Activated effector memory CD4-positive, alpha-beta T cell treated with Interleukin-2 at 50 U/mL for 16 hours (primary cell): Measurements from ENCODE around the gene ZNF467.

Experiments used
- DNase-seq: peaks from one replicate; pipeline ENCODE4 v3.0.0-alpha.2; 2020

ZNF467 gene

GRCh38 chr7:149723795-149724495 lies 49.4 kb downstream of the ZNF467 start:
- no peak for DNase-seq

- DNase-seq, result no peak
Observed at GRCh38 chr7:149723082-149723767, 50.2 kb downstream of the ZNF467 start.

- DNase-seq, result no peak
Observed at GRCh38 chr7:149722356-149722957, 50.9 kb downstream of the ZNF467 start.

DNA sequence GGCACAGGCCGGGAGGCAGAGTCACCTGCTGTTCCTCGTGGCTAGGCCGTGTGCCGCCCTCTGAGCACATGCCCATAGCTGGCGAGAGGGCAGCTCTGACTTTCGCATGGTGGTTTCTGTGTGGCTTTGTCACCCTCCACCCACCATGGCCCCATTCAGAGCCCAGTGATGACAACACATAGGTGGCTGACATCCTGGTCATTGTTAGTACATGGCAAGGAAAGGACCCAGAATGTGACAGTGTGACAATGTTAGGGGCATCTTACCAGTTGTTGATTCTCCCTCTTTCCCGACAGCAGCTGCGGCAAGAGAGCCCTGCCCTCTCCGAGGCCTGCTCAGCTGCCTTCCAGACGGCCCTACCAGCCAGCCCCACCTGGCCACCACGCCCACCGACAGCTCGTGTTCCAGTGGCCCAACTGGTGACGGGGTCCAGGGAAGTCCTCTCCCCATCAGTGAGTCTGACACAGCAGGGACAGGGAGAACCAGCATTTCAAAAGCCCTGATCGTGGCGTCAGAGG lies 52.2 kb downstream of the ZNF467 start:
- DNase-seq, result no peak

DNA sequence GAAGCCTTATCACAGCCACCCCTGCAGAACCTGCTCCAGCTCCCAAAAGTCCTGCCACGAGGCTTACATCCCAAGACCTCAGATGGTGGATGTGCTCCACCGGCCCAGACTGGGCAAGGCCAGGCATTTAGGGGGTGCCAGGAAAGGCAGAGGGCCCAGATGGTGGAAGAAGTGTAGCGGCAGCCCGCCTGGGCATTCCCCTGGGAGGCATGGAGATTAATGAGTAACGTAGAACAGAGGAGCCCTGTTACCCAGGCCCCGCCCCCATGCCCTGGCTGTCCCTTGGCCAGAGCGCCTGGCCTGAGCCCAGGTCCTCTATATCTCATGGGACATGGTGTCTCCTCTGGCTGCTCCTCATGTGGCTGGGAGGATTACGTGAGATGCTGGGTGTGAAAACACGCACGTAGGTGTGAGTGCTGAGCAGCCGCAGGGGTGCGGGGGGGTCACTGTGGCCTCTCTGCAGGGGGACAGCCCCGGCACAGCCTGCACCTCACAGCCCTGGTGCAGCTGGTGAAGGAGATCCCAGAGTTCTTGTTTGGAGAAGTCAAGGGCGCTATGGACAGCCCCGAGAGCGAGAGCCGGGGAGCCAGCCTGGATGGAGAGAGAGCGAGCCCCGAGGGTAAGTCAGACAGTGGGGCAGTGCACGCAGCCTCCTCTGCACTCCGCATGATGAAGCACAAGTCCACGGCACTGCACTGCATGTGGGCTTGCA lies 52.9 kb downstream of the ZNF467 start:
- no peak for DNase-seq

DNA sequence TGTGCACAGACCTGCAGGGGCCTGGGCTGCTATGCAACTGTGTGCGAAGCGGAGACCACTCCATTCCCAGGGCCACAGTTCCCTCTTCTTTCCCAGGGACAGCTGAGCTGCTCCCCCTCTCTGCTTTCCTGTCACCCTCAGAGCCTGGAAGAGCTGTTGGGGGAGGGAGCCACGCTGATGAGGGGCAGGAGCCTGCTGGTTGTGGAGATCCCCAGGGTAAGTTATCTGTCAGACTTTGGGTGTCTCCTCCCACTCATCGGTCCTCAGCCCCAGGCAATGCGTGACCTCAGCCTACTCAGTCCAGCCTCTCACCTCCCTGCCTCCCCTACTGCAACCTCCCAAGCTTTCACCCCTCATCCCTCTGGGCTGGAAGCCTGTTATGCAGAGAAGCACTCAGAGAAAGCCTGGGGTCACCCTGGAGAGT lies 53.5 kb downstream of the ZNF467 start:
- DNase-seq, result no peak

DNA sequence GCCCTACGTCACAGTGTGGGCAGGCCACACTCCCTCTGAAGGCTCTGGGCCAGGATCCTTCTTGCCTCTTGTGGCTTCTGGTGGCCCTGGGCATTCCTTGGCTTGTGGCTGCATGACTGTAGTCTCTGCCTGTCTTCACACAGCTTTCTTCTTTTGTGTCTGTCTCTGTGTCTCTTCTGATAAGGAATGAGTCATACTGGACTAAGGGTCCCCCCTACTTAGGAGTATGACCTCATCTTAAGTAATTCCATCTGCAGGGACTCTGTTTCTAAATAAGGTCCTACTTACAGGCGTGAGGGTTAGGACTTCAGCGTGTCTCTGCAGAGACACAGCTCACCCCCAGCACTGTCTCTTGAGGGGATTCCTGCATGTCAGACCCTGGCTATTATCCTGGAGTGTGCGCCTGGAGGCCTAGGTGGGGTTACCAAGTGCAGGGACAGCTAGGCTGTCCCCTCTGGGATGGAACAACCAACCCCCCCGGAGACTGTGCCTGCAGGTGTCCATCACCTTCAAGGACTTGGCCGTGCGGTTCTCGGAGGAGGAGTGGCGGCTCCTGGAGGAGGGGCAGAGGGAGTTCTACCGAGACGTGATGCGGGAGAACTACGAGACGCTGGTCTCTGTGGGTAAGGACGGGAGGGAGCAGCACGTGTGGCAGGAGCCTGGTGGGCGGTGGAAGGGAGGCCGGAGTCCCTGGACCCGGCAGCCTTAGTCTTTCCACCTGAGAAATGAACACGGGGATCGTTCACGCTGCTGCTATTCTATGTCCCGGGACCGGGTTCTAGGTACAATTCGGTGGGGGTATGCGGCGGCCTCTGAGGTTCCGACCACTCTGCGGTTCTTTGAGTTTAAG lies 54.1 kb downstream of the ZNF467 start:
- no peak for DNase-seq

DNA sequence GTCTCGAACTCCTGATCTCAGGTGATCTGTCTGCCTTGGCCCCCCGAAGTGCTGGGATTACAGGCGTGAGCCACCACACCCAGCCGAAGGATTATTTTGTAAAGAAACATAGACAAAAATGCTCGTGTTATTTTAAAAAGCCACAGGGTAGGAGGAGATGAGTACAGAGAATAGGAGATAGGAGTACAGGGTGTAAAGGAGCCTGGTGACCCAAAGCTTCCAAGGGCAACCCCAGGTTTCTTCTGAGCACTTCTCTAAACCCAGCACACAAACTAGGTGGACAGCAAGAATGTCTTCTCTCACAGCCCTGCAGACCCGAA lies 54.7 kb downstream of the ZNF467 start:
- DNase-seq, result no peak

- DNase-seq, result no peak
Observed at GRCh38 chr7:149717481-149717880, 55.9 kb downstream of the ZNF467 start.

GRCh38 chr7:149716932-149717307 lies 56.5 kb downstream of the ZNF467 start:
- no peak for DNase-seq

- DNase-seq, result no peak
Observed at GRCh38 chr7:149716007-149716931, 57.1 kb downstream of the ZNF467 start.

DNA sequence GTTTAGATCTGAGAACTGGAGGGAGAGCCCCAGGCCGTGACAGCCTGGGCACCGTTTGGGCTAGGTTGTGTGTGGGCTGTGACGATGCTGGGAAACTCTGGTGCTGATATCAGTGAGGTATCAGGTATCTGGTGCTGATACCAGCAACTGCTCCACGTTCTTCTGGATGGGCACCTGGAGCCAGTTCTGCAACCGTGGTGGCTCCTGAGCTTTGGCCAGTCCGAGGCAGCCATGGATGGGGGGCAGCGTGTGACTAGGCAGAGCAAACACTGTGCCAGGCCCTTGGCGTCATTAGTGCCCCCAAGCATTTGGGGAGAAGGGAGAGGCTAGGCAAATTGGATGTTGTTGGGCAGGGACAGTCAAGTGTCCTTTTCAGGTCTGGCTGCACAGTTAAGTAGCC lies 57.9 kb downstream of the ZNF467 start:
- no peak for DNase-seq

- DNase-seq, result no peak
Observed at GRCh38 chr7:149714910-149715471, 58.4 kb downstream of the ZNF467 start.
